HG02870 (cell line): ENCODE data around the gene ITIH1.
A peak's percentile ranks its signal among the peaks of the same experiment; 100 is the strongest.

Experiments used
- ATAC-seq: cut with Tn5 transposase; IDR thresholded peaks from one replicate; pipeline ENCODE4 v1.9.1; 2021; ENCODE audit warnings: mild to moderate bottlenecking, moderate library complexity; ENCODE audit not compliant: unreplicated experiment

Gene ITIH1

GRCh38 chr3:52838561-52839267 lies 61.3 kb downstream of the ITIH1 start:
- ATAC-seq = no peak

DNA sequence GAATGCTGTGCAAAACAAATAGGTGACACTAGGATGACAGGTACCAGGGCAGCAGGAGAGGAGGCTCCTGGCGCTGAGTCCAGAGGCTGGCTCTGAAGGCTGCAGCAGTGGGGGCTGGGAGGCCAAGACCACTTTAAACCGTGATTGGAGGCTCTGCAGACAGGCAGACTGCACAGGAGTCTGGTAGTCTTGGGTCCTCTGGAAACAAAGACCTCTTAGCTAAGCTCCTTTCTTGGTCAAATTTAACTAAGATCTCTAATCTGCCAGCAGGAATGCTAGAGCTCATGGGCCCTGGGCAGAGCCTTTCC lies 61.8 kb downstream of the ITIH1 start:
- ATAC-seq = no peak

DNA sequence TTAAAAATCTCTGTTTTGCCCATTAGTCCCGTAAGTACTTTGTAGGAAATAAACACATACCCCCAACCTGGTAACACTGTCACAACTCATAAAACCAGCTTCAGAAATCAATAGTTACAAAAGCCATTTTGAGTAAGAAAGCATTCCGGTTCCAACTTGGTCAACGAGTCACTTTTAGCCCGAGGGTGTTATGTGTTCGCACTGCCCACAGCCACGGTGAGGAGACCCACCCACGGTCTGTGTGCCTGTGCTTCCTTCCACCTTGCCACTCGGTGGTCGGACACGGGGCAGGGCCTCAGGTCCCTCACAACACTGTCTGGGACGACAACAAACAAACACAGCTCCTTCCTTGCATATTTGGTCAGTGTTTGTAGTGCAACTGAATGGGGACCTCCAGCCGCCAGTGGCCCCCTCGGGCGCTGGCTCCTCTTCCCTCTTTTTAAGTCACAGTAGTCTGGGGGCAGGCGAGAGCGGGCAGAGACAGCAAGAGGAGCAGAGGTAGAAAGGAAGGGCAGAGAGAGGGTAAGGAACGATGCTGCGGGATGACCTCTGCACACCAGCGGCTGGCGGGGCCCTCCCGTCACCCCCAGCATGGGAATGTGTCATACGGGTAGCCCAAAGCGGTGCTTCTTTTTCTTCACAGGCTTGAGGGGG lies 62.6 kb downstream of the ITIH1 start:
- ATAC-seq = no peak

DNA sequence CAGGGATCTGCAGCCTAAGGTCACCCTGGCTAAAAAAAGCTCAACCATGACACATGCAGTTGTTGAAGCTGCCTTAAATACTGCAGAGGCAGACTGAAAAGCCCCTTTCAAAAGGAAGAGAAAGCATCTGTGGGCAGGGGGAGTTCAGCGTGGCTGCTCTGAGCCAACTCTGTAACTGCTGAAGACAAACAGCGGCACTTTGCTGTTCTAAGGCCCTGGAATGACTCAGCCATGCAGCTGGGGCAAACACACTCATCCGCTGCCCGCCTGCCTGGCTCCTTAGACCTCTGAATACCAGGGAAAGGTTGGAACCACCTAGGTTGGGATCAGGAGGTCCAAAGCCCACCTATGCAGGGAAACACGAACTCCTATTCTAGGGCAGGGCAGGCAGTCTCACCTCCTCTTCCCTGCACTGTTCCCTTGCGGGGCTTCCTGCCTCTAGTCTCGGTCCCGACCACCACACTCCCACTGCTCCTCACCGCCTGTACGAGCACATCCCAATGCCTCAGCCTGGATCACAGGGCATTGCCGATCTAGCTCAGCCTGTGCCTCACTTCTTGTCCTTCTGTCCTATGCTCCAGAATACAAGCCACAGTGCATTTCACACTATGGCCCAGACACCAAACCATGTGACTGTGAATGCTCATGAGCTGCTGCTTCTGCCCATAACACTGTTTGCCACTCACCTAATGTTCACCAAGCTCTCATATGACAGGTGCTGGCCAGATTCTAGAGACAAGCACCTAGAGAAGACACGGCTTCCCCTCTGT lies 64.0 kb downstream of the ITIH1 start:
- ATAC-seq = peak; percentile 47
